Astrocyte (in vitro differentiated cells and primary cell): ENCODE measurements around the gene AZGP1. TPM values are rescaled to one million over a fixed set of nuclear protein-coding genes. Genes with fewer than 3 reads are reported as not detected.
"Not testable (repeated sequence)": the region's sequence is repeated elsewhere in the genome, so short reads cannot be mapped to it uniquely, and the experiment has no call there.

Experiments
- DNase-seq: peaks from one replicate; pipeline ENCODE4 v3.0.0-alpha.2; 2010; ENCODE audit warnings: low read depth
- FAIRE-seq: peaks from 2 replicates; lab custom pipeline; 2011; peaks lifted over from hg19 to GRCh38; lab: Jason Lieb, UNC
- H2AFZ ChIP-seq: 2 replicates; pipeline ENCODE4 v1.6.0; 2012; ENCODE audit warnings: low read depth, low read length, inconsistent platforms
- H3K27ac ChIP-seq: 2 replicates; pipeline ENCODE4 v1.5.1; 2011; ENCODE audit warnings: low read depth, low read length, inconsistent platforms
- H3K27me3 ChIP-seq: 2 replicates; pipeline ENCODE4 v1.6.0; 2011; ENCODE audit warnings: low read length, inconsistent platforms; ENCODE audit not compliant: insufficient read depth
- H3K36me3 ChIP-seq: 2 replicates; pipeline ENCODE4 v1.5.1; 2011; ENCODE audit warnings: low read length, inconsistent platforms; ENCODE audit not compliant: insufficient read depth
- H3K4me1 ChIP-seq: 2 replicates; pipeline ENCODE4 v1.5.1; 2011; ENCODE audit warnings: low read length, inconsistent platforms; ENCODE audit not compliant: insufficient read depth
- H3K4me2 ChIP-seq: 2 replicates; pipeline ENCODE4 v1.6.0; 2012; ENCODE audit warnings: low read length, inconsistent platforms
- H3K4me3 ChIP-seq: 2 replicates; pipeline ENCODE4 v1.5.1; 2011; ENCODE audit warnings: low read depth, mild to moderate bottlenecking, low read length, inconsistent platforms; ENCODE audit not compliant: insufficient read depth
- H3K79me2 ChIP-seq: 2 replicates; pipeline ENCODE4 v1.6.0; 2012; ENCODE audit warnings: mild to moderate bottlenecking, low read length, inconsistent platforms; ENCODE audit not compliant: insufficient read depth
- H3K9ac ChIP-seq: 2 replicates; pipeline ENCODE4 v1.6.0; 2012; ENCODE audit warnings: mild to moderate bottlenecking, low read length, inconsistent platforms
- H3K9me3 ChIP-seq: 2 replicates; pipeline ENCODE4 v1.5.1; 2012; ENCODE audit warnings: low read depth, mild to moderate bottlenecking, low read length, inconsistent platforms; ENCODE audit not compliant: insufficient read depth
- H4K20me1 ChIP-seq: 2 replicates; pipeline ENCODE4 v1.6.0; 2012; ENCODE audit warnings: low read length, inconsistent platforms; ENCODE audit not compliant: insufficient read depth
- H3K27ac Mint-ChIP-seq: one replicate; pipeline ENCODE4 v1.8.0; 2021; ENCODE audit warnings: mild to moderate bottlenecking, mixed read lengths; ENCODE audit not compliant: unreplicated experiment
- H3K27me3 Mint-ChIP-seq: one replicate; pipeline ENCODE4 v1.8.0; 2021; ENCODE audit warnings: low read depth, mixed read lengths; ENCODE audit not compliant: unreplicated experiment
- H3K36me3 Mint-ChIP-seq: one replicate; pipeline ENCODE4 v1.8.0; 2021; ENCODE audit warnings: low read depth, mixed read lengths; ENCODE audit not compliant: unreplicated experiment
- H3K4me1 Mint-ChIP-seq: one replicate; pipeline ENCODE4 v1.8.0; 2021; ENCODE audit warnings: low read depth, mixed read lengths; ENCODE audit not compliant: unreplicated experiment
- H3K4me3 Mint-ChIP-seq: one replicate; pipeline ENCODE4 v1.8.0; 2021; ENCODE audit warnings: mild to moderate bottlenecking, moderate library complexity, mixed read lengths; ENCODE audit not compliant: unreplicated experiment
- H3K9me3 Mint-ChIP-seq: one replicate; pipeline ENCODE4 v1.8.0; 2021; ENCODE audit warnings: mild to moderate bottlenecking, mixed read lengths; ENCODE audit not compliant: unreplicated experiment
- EZH2 ChIP-seq: IDR thresholded peaks from 2 replicates; pipeline ENCODE4 v1.6.1; 2012; ENCODE audit warnings: mild to moderate bottlenecking, low read length, inconsistent platforms; ENCODE audit not compliant: insufficient read depth
- total RNA-seq: library from RNA; stranded (reverse); gene quantifications from 2 replicates; pipeline ENCODE4 v1.2.1, GENCODE V29; 2021
- TF ChIP-seq, protein P1 (sequence below): IDR thresholded peaks from 2 replicates; pipeline ENCODE4 v1.5.1; 2011; ENCODE audit warnings: low read depth, mild to moderate bottlenecking, inconsistent platforms, low read length, moderate library complexity; ENCODE audit not compliant: insufficient read depth

AZGP1 gene
- total RNA-seq, 1 donor from 2014 or later: not detected

DNA sequence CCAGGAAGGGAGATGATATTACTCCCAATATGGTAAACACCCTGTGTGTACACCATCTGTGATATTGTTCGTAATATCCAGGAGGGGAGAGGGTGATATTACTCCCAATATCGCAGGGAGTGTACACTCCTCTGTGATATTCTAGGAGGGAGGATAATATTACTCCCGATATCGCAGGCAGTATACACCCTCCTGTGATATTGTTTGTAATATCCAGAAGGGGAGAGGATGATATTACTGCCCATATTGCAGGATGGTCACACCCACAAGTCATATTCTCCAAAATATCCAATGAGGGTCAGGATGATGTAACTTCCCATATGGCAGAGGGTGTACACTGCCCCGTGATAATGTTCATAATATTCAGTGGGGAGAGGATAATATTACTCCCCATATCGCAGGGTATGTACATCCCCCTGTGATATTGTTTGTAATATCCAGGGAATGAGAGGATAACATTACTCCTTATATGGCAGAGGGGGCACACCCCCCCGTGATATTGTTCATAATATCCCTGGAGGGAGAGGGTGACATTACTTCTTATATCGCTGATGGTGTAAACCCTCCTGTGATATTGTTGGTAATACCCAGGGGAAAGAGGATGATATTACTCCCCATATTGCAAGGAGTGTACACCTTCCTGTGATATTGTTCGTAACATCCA, 17.1 kb downstream of the AZGP1 start:
- no peak for DNase-seq
- no peak overlapping the region for H3K4me2 ChIP-seq
- H2AFZ ChIP-seq: no peak overlapping the region
- H3K36me3 ChIP-seq: no peaks in the 10 kb centered on the region
- Mint-ChIP-seq H3K36me3 (no peaks in the 10 kb centered on the region), H3K4me1 (no peaks in the 10 kb centered on the region), H3K9me3 (peaks cover 5% of the 10 kb centered on the region), H3K27ac (no peak overlapping the region), H3K4me3 (no peak overlapping the region), H3K27me3 (peaks cover 32% of the 10 kb centered on the region)
- no peaks in the 10 kb centered on the region for H3K9me3 ChIP-seq
- H3K9ac ChIP-seq: no peak overlapping the region
- H3K4me3 ChIP-seq: no peak overlapping the region
- TF ChIP-seq, protein P1, sequence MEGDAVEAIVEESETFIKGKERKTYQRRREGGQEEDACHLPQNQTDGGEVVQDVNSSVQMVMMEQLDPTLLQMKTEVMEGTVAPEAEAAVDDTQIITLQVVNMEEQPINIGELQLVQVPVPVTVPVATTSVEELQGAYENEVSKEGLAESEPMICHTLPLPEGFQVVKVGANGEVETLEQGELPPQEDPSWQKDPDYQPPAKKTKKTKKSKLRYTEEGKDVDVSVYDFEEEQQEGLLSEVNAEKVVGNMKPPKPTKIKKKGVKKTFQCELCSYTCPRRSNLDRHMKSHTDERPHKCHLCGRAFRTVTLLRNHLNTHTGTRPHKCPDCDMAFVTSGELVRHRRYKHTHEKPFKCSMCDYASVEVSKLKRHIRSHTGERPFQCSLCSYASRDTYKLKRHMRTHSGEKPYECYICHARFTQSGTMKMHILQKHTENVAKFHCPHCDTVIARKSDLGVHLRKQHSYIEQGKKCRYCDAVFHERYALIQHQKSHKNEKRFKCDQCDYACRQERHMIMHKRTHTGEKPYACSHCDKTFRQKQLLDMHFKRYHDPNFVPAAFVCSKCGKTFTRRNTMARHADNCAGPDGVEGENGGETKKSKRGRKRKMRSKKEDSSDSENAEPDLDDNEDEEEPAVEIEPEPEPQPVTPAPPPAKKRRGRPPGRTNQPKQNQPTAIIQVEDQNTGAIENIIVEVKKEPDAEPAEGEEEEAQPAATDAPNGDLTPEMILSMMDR: no peak
- no peak for TF ChIP-seq EZH2
- H4K20me1 ChIP-seq: no peaks in the 10 kb centered on the region
- no peak overlapping the region for H3K27ac ChIP-seq
- no peaks in the 10 kb centered on the region for H3K79me2 ChIP-seq
- FAIRE-seq: no peak
- no peaks in the 10 kb centered on the region for H3K27me3 ChIP-seq
- H3K4me1 ChIP-seq: no peaks in the 10 kb centered on the region

DNA sequence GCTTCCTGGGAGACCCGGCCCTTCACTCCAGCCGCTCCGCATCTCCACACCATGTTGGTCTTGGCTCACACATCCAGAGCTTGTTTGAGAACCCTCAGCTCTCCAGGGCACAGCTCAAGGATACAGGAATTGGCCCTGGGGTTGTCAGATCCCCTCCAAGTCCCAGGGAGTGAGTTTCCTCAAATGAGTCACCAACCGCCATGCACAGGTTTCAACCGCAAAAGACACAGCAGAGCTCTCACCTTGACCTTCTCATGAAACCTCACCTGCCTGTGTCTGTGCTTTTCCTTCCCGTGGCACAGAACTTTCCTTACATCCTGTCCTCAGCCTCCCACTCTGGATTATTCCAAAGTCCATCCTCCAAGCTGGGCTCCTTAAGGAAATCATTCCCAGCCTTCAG, 20.6 kb downstream of the AZGP1 start:
- Mint-ChIP-seq H3K9me3 (peaks cover 8% of the 10 kb centered on the region), H3K27me3 (peaks cover 19% of the 10 kb centered on the region), H3K4me3 (no peak overlapping the region), H3K36me3 (no peaks in the 10 kb centered on the region), H3K4me1 (no peaks in the 10 kb centered on the region), H3K27ac (no peak overlapping the region)
- Histone ChIP-seq H2AFZ (no peak overlapping the region), H3K9ac (no peak overlapping the region), H3K9me3 (no peaks in the 10 kb centered on the region), H3K27me3 (no peaks in the 10 kb centered on the region), H3K4me1 (no peaks in the 10 kb centered on the region), H3K4me3 (no peak overlapping the region), H3K27ac (no peak overlapping the region), H4K20me1 (no peaks in the 10 kb centered on the region), H3K79me2 (no peaks in the 10 kb centered on the region), H3K36me3 (no peaks in the 10 kb centered on the region), H3K4me2 (no peak overlapping the region)
- FAIRE-seq (no peak), DNase-seq (no peak)
- TF ChIP-seq, protein P1: no peak
- no peak for TF ChIP-seq EZH2

DNA sequence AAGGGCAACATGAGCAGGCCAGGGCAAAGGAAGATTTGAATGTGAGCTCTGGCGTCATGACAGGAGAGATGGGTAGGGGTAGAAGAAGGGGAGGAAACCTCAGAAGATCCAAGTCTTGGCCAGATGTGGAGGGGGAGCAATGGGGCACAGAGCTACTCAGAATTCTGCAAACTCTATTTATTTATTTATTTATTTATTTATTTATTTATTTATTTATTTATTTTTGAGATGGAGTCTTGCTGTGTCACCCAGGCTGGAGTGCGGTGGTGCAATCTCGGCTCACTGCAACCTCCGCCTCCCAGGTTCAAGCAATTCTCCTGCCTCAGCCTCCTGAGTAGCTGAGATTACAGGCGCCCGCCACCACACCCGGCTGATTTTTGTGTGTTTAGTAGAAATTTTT, 21.2 kb downstream of the AZGP1 start:
- not testable (repeated sequence) for H3K4me1 ChIP-seq, H3K27ac Mint-ChIP-seq, DNase-seq, H3K9me3 ChIP-seq, FAIRE-seq, H2AFZ ChIP-seq, H3K9ac ChIP-seq, H3K36me3 ChIP-seq, H3K27me3 ChIP-seq, H3K4me3 ChIP-seq, H3K4me3 Mint-ChIP-seq, H3K4me2 ChIP-seq, H3K79me2 ChIP-seq, H3K36me3 Mint-ChIP-seq, H3K4me1 Mint-ChIP-seq, H4K20me1 ChIP-seq, H3K27ac ChIP-seq
- peaks cover 19% of the 10 kb centered on the region for H3K27me3 Mint-ChIP-seq
- peaks cover 12% of the 10 kb centered on the region for H3K9me3 Mint-ChIP-seq
